WTC11 (cell line): ENCODE data around the gene RIN1.

Source experiments
- CTCF ChIP-seq: fragments of 200-600 bp; IDR thresholded peaks from 2 replicates; pipeline ENCODE4 v1.8.0; 2022; ENCODE audit warnings: antibody characterized with exemption
- FOXK1 ChIP-seq: sonication (generic); formaldehyde crosslinking; IDR thresholded peaks from 2 replicates; pipeline ENCODE4 v1.8.0; 2022; ENCODE audit warnings: mild to moderate bottlenecking, moderate library complexity, missing genetic modification reagents
- MXD4 ChIP-seq: fragments of 250-450 bp; sonication (Bioruptor Pico); IDR thresholded peaks from 2 replicates; pipeline ENCODE4 v1.8.0; 2021; ENCODE audit warnings: mild to moderate bottlenecking, moderate library complexity, borderline replicate concordance
- NFE2L1 ChIP-seq: sonication (generic); formaldehyde crosslinking; IDR thresholded peaks from 2 replicates; pipeline ENCODE4 v1.8.1; 2023; ENCODE audit warnings: missing genetic modification reagents
- TF ChIP-seq, protein P1 (sequence below): sonication (generic); formaldehyde crosslinking; IDR thresholded peaks from 2 replicates; pipeline ENCODE4 v1.8.1; 2023; ENCODE audit warnings: mild to moderate bottlenecking, missing genetic modification reagents

GRCh38 chr11:66343176-66343575, 6.9 kb upstream of the RIN1 start:
- TF ChIP-seq MXD4 (CRISPR knock-in tag) (no peak), CTCF (no peak), NFE2L1 (CRISPR knock-in tag) (no peak), FOXK1 (no peak)
- TF ChIP-seq, protein P1, sequence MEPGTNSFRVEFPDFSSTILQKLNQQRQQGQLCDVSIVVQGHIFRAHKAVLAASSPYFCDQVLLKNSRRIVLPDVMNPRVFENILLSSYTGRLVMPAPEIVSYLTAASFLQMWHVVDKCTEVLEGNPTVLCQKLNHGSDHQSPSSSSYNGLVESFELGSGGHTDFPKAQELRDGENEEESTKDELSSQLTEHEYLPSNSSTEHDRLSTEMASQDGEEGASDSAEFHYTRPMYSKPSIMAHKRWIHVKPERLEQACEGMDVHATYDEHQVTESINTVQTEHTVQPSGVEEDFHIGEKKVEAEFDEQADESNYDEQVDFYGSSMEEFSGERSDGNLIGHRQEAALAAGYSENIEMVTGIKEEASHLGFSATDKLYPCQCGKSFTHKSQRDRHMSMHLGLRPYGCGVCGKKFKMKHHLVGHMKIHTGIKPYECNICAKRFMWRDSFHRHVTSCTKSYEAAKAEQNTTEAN (CRISPR knock-in tag) = no peak
